GM21390 (cell line): ENCODE results near the gene MPEG1.

Source experiments
- ATAC-seq: cut with Tn5 transposase; IDR thresholded peaks from one replicate; pipeline ENCODE4 v1.9.1; 2021; ENCODE audit not compliant: unreplicated experiment

Gene MPEG1

DNA sequence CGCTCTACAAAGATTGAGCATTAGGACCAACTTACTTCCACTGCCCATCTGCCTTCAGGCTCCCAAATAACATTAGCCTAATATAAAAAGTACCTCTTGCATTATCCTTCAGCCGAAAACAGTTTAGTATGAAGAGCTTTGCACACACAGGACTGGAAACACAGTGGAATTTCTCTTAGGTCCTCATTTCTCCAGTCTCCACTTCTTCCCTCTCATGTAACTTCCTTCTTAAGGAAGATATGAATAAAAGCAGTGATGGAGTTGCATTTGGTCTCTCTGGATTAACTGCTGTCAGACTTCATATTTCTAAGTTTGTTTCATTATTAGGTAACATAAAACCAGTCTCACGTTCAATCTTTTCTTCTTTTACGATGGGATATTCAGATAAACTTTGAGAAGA, 5.6 kb upstream of the MPEG1 start:
- ATAC-seq = no peak

DNA sequence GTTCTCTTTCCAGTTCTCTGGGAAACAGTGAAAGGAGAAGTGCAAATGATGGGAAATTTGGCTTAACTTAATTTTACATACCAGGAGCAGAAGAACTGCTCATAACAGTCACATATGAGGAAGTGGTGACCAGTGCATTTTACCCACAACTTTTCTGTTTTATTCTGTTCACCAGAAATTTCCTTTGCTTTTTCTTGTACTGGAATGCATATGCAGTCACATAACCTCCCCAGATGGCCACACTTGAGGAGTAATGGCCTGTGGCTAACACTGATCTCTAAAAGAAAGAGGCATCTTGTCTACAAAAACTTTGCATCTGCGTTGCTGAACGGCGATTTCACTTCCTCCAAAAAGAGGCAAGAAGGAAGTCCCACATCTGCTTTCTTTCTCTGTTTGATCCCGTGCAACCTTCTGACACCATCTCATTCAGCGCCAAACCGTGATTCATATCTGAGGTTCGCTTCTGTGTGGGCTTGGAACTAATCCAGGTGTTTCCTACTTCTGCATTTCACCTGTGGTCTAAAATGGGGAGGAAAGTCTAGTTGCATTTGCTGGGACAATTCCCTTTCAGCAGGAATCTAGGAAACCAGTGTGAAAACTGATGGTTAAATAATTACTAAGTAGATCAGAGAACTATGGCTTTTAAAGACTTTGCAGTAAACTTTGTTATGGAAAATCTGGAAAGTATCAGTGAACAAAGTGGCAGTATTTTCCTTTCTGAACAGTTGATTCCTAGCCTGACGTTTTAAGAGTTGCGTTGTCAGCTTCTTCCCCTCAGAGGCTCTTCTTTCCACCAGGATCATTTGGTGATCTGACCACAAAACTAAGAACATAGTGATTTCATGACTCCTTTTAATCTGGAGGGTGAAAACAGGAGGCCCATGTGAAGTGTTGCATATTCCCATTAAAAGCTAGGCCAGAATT, 4.2 kb upstream of the MPEG1 start:
- ATAC-seq = peak; percentile 88

DNA sequence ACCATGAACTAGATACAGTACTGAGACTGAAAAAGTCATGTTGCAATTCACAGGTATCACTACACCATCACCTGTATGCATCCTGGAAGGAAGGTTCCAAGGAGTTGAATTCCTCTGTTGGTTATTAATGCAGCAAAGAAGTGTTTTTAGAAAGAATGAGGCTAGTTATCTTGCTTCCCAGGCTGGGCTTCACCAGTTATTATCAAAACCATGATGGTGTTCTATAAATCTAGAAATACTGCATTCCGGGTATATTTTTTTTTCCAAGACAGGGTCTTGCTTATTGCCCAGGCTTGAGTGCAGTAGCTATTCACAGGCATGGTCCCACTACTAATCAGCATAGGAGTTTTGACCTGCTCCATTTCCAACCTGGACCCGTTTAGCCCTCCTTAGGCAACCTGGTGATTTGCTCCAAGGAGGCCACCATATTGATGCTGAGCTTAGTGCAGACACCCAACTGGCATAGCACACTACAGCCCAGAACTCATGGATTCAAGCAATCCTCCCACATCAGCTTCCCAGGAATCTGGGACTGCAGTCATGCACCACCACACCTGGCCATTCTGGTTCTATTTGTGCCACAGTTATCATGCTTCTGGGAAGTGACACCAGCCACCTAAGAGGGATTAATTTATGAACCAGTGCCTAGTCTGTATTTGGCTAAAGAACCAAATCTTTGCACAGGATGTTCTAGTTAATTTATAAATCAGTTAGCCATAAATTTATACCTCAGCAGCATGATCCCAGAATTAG, 1.6 kb upstream of the MPEG1 start:
- no peak for ATAC-seq

DNA sequence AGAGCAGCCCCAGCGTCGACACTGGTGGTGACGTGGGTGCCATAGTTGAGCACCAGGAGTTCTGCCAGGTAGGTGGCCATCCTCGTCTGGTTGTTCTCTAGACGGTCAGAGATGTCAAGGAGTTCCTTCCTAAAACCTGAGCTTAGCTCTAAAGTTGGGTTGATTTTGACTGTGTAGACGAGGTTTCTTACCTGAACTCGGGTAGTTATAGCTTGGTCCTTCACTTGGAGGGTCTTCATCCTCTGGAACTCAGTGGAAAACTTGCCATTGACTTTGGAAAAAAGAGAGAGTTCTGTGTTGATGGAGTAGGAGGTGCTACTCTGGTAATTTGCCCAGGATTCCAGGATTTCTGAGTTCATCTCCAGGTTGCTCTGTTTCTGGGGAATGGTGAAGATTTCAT, 505 bp downstream of the MPEG1 start:
- ATAC-seq = no peak

DNA sequence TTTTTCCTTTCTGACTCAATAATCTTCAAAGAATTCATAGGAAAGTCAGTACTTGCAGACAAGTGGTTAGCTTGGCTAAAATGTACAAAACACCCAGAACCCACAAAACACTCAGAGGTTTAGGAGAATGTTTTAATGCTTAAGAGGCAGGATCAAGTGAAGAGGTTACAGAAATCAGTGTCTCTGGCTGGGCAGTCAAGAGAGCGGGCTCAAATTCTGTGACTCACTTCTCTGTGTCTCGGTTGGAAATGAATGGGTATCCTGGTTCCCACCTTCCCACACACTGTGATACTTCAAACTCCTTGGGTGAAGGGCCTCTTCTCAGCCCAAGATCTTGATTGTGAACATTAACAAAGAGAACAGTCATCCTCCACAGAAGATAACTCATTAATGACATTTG, 3.8 kb downstream of the MPEG1 start:
- ATAC-seq = no peak

DNA sequence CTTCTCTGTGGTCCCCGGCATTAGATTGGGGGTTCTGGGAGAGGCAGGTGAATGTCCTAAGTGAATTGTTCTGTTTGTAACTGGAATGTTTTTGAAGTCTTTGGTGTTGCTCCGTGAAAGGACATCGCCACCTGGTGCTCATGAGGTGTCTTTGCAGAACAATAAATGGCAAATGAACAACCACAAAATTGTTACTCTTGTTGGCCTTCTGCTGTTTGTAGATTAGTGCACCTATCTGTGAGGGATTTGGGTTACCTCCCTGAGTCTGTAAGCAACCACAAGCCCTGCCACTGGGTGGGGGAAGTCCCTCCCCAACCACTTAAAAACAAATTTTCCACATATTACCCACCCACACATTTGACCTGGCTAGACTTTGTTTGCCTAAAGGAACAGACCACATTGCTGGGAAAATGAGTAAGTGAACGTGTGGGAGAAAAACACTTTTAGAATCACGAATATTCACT, 4.7 kb downstream of the MPEG1 start:
- peak; percentile 53 for ATAC-seq

DNA sequence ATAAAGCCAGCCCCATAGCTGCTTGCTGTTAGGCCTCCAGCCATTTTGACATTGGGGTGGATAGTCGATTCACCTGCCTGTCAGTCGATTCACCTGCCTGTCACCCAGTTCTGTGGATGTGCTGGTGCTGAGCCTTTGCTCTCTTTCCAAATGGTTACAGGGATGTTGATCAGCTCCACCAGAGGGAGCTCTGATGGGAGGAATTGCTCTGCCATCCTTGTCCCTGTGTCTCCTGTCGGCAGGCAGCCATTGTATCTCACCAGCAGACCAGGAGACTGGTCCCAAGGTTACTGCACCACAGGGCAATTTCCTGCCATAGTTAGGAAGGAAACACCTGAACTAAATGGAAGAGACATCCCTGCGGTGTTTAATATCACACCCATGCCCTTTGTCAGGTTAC, 6.1 kb downstream of the MPEG1 start:
- ATAC-seq = no peak

DNA sequence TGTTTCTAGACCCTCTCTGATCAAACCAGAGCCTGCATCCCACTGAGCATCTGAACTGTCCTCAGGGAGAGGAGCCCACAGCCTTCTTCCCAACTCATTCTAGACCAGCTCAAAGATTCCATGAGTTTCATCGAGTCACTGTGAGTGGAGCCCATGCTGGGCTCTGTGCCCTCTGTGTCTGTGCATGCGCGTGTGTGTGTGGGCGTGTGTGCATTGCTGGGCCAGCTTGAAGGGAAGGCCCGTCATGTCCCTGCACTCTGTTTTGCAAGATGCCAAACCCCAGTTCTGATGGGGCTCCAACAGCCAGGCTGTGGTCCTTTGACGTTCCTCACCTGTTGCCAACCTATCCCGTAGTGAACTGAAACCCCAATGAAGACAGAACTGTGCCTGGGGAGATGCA, 7.1 kb downstream of the MPEG1 start:
- ATAC-seq = no peak

DNA sequence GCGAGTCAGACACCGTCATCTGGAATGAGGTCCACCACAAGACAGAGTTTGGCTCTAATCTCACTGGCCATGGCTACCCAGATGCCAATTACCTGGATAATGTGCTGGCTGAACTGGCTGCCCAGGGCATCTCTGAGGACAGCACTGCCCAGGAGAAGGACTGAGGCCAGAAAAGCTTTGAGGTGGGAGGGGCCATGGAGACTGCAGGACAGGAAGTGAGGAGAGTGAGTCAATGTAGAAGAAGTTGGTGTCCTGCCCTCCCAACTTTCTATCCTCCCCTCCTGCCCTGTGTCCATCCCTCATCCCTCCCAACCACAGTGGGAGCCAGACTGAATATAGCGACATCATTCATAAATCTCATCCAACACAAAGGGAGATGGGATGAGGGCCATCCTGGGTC, 8.0 kb downstream of the MPEG1 start:
- ATAC-seq = no peak

DNA sequence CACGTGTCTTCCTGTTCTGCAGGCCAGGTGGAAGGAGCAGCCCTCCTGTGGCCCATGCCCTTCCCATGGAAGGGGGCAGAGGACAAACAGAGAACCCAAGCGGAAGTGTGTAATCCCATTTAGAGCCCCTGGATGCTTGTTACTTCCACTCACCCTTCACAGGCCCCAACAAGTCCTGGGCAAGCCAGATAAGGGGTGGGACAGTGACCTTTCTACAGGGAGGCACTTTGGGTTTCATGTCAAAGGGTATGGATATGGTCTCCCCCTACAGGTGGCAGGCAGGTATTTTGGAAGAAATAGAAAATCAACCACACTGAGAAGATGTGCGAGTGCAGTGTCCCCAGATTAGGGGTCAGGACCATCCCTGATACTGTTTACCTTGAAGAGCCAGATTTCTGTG, 11.4 kb downstream of the MPEG1 start:
- no peak for ATAC-seq

DNA sequence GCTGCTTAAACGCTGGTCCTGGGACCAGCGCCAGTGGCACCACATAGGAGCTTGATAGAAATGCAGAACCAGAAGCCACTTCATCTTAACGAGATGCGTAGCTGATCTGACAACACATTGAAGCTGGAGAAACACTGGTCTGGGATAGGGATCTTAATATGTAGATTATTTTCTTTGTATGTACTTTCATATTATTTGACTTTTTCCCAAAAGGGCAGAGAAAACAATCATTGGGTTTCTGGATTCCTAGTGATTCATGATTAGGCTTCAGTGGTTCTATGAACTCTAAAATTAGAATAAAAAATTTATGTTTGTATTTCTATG, 12.3 kb downstream of the MPEG1 start:
- ATAC-seq = no peak

DNA sequence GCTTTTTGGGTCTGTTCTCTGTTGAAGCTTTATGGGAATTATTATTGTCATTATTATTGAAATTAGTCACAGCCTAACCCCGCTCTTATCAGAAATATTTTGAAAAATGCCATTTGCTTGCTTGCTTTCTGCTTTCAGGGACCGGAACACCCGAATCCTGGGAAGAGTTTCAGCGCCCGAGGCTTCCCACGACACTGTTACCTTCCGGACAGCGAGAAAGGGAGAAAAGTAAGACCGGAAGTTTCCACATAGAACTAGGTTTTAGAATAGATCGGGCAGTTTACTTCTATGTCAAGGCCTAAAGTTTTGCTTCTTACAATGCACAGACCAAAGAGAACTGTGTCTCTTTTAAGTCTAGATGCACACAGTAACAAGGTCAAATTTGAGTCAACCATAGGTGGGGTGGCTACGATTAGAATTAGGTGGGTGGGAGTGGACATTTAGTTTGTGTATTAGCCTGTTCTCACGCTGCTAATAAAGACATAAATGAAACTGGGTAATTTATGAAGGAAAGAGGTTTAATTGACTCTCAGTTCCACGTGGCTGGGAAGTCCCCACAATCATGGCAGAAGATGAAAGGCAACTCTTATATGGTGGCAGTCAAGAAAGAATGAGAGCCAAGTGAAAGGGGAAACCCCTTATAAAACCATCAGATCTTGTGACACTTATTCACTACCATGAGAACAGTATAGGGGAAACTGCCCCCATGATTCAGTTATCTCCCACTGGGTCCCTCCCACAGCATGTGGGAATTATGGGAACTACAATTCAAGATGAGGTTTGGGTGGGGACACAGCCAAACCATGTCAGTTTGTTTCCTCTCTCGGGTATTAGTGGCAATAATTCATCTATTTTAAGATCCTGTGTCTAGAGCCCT, 12.9 kb downstream of the MPEG1 start:
- peak; percentile 47 for ATAC-seq

DNA sequence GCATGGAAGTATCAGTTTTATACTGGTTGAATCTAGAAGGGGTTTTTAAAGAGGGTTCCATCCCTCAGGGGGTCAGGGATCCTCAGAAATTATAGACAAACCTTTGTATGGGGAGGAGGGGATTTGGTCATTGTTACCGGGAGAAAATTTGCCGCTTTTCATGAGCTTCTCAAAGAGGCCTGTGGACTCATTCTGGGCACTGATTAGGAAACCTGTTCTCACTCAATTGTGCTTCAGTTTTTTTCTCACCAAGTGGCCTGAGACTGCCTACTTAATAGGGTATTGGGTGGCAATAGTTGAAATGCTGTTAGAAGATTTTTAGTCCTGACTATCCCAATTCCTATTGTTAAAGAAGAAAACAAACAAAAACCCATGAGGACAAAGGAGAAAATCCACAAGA, 14.0 kb downstream of the MPEG1 start:
- ATAC-seq = no peak

DNA sequence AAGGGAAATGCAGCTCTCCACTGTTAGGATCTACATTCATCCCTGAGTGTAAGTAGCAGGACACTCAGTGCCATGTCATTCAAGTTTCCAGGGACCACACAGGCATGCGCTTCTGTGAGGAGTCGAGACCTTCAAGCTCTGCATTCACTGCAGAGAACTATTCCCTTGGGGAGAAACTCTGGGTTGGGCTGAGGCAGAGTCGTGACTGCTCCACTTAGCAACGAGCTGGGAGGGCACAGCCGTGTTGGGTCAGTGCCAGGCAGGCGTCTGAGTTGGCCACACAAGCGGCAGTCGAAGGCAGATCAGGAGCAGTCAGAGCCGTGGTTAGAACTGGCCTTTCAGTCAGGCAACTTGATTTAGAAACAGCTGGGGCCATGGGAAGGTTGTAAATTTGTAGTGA, 14.7 kb downstream of the MPEG1 start:
- ATAC-seq = no peak

DNA sequence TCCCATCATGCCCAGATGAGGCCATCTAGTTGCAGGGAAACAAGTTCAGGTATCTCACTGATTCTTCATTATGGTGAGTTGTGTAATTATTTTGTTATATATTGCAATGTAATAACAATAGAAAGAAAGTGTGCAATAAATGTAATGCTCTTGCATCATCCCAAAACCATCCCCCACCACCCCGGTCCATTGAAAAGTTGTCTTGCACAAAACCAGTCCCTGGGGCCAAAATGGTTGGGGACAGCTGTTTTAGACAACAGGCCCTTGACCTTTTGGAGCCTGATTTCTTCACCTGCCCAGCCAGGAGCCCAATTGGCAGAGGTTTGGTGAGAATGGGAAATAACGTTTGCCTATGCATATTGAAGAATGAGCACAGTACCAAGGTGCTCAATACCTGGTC, 15.9 kb downstream of the MPEG1 start:
- ATAC-seq = no peak

DNA sequence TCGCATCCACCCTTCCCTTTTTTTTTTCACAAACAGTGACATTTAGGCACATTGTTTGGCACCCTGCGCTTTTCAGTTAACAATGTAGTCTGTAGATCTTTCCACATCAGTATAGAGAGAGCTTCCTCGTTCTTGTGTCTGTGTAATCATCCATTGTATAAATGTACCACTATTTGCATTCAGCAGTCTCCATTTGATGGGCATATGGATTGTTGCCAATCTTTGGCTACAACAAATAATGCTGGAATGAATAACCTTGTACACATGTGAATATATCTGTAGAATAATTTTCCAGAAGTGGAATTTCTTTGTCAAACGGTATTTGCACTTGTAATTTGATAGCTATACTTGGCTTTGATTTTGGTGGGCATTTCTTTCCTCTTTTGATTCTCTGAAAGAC, 17.1 kb downstream of the MPEG1 start:
- no peak for ATAC-seq

DNA sequence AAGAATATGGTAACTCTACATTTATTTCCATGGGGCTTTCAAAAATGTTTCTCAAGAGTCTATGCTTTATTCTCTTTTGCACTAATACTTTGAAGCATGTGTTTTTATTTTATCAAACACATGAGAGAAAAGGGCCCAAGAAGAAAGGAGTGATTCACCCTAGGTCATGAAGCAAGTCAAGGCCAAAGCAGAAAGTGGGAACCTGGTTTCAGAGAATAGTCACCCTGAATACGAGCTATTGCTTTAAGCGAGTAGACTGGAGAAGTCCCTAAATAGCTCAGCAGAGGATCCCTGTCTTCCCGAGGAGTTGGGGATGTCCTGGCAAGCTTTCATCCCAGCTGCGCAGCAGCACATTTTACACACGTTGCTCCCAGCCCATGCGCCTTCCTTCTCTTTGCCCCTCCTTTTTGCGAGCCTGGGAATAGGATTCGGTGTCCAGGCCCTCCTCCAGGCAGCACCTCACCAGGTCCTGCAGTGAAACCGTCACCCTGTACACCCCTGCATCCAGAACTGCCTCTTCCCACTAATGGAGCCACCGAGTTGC, 19.1 kb downstream of the MPEG1 start:
- ATAC-seq = no peak

DNA sequence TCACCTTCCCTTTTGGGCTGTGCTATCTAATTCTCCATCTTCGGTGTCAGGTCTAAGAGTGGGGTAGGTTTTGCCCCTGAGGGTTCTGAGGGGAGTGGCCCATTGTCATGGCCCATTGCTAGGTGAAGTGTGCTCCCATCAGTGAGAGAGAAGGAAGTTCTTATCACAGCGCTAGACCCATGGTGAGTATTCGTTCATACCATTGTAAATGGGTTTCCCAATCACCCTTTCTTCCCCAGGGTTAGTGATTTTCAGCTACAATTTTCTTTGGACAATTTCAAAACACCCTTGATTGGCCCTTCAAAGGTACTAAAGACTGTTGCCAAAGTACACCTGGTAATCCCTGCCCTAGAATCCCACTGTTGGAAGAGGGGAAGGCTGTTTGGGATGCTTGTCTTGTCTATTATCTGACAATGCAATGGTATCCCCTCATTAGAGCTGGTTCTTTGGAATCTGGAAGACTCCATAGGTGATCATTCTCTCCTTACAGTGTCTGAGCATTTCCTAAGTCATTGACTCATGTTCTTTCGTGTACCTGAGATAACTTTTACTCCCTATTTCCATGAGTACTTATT, 20.2 kb downstream of the MPEG1 start:
- no peak for ATAC-seq

DNA sequence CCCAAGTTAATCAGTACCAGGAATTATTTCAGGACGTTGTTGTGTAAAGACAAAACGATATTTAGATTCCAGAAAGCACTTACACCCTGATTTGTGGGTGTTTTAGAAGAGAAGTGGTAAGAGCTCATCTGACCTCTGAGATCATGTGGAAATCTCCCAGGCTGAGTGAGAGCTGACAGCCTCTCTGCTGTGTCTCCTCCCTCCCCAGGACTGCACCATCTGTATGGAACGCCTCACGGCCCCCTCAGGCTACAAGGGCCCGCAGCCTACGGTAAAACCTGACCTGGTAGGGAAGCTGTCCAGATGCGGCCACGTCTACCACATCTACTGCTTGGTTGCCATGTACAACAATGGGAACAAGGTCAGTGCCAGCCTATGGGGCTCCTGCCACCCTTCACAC, 20.8 kb downstream of the MPEG1 start:
- ATAC-seq = no peak

DNA sequence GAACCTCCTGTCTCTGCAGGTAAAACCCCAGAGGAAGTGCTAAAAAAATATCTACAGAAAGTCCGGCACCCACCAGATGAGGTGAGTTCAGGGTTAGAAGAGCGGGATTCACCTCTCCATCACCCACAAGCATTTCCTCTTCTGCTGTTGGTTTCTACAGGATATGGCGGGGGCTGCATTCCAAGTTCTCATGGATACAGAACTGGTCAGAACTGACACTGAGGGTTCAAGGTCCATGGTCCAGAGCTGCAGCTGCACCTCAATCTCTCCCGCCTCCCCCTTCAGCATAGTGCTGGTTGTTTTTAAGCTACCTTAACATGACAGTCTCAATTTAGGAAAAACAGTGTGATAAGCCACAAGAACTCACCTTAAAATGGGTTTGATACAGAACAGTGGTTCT, 21.6 kb downstream of the MPEG1 start:
- no peak for ATAC-seq

DNA sequence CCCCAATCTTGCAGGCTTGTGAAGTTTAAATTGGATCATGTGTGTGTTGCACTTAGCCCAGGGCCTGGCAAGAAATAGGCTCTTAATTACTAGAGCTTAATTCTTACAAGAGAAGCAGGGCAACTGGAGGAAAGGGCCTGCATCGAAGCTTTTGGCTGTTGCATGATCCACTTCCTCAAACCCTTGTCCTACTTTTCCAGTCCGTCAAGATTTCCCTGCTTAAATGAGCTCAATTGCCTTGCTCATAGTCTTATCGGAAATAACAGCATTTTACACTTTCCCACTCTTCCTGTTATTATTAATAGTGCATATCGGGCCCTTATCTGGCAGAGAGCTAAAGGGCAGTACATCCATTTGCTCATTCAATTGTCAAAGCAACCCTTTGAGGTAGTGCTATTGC, 22.7 kb downstream of the MPEG1 start:
- ATAC-seq = no peak
